Lung microvascular endothelial cell (primary cell): Measurements from ENCODE around the gene HMGB4. TPM values are rescaled to one million over a fixed set of nuclear protein-coding genes. Genes with fewer than 3 reads are reported as not detected.

Experiments used
- DNase-seq, 2 donors: peaks; one replicate each; pipeline versions ENCODE4 v3.0.0 to v3.0.0-alpha.2; 2010; ENCODE audit warnings: low read depth in 2 of 2
- total RNA-seq: library from RNA; depleted of rRNA; stranded (reverse); fragments of >200 nt; gene quantifications from 2 replicates; pipeline ENCODE4 v1.2.1, GENCODE V29; 2014

Gene HMGB4
- total RNA-seq, 1 donor from 2014 or later = not detected

- no peak for DNase-seq
Measured at GRCh38 chr1:33848205-33848937, 15.5 kb upstream of the HMGB4 start.

DNA sequence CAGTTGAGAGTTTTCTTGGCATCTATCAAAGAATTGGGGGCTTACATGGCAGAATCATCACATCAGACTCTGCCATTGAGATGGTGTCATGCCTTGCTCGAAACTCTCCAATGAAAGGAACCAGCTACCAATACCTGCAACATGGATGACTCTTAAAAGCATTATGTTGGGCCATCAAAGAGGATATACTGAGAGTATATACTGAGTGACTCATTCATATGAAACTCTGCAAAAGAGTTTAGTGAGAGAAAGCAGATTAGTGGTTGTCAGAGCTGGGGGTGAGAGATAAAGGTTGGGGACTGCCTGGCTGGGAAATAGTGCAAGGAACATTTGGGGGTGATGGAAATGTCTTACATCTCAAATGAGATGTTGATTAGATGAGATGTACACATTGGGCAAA, 14.7 kb upstream of the HMGB4 start:
- DNase-seq = no peak

DNA sequence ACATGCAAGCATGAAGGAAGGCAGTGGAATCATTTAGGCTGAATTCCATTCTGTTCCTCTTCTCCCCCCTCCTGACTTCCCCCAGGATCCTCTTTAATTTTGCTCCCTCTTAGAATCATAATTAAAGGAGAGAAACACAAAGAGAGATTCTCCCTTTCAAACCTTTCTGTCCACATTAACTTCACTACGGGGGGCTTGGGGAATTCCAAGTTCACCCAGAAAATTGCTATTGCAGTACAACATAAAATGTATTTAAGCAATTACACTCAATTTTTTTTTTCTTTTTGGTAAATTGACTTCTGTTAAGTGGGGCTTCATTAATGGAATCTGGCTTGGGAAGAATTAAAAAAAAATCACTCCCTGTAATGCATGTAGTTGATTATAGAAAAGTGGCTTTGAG, 13.4 kb upstream of the HMGB4 start:
- no peak for DNase-seq

DNA sequence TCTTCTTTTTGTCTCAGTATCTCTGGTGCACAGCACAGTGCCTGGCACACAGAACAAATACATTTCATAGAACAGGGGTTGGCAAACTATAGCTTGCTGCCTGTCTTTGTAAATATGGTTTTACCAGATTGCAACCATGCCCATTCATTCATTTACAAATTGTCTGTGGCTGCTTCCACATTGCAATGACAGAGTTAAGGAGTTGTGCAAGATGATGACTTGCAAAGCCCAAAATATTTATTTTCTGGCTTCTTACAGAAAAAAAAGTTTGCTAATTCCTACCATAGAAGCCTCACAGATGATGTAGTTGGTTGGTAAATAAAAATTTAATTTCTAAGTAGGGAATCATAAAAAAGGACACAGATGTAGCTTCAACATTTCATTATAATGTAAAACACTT, 11.2 kb upstream of the HMGB4 start:
- DNase-seq = no peak

- no peak for DNase-seq
Measured at GRCh38 chr1:33853431-33853830, 10.4 kb upstream of the HMGB4 start.

GRCh38 chr1:33854091-33854490, 9.8 kb upstream of the HMGB4 start:
- DNase-seq = no peak

DNA sequence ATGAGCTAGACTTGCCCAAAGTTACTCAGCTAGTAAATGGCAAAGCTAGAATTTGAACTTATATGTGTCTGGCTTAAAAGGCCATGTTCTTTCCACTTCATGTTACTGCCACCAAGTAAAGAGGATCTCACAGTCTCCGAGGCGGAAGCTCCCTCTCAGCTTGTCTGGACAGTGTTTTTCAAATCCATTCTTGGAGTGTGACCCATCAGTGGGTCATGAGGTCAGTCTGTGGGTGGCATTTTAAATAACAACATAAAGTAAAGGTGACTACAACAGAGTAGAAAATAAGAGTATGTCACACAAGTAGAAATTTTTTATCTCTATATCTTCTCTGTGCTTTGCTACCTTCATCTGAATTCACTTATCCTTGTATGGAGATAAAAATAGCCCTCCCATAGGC, 3.2 kb upstream of the HMGB4 start:
- DNase-seq = no peak

DNA sequence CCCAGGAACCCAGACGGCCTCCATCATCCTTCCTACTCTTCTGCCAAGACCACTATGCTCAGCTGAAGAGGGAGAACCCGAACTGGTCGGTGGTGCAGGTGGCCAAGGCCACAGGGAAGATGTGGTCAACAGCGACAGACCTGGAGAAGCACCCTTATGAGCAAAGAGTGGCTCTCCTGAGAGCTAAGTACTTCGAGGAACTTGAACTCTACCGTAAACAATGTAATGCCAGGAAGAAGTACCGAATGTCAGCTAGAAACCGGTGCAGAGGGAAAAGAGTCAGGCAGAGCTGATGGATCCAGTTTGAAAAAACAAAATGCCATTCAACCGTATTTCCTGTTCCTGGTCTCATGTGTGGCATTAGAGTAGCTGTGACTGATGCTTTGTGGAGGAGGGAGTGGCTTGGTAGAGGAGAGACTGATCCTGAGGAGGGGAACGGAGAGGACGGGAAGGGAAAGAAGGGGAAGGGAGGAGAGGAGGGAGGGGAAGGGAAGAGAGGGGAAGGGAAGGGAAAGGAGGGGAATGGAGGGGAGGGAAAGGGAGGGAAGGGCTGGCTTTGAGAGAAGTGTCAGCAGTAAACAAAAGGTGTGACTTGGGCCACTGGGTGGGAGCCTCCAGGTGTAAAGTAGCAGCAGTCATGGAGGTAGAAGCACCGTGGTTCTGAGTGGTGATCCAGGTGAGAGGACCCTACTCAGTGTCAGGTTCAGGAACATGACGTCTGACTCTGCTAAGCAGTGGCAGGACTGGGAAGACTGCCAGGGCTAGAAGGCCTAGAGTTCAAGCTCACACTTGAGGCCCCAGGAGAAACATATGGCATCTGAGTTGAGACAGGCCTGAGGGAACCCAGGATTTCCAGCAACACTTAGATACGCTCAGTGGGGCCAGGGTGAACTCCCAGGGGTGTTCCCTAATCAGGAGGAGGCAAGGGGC, 846 bp downstream of the HMGB4 start:
- no peak for DNase-seq

- DNase-seq = no peak
Measured at GRCh38 chr1:33866281-33866680, 2.4 kb downstream of the HMGB4 start.

- DNase-seq = no peak
Measured at GRCh38 chr1:33867684-33868083, 3.8 kb downstream of the HMGB4 start.

GRCh38 chr1:33872275-33872674, 8.4 kb downstream of the HMGB4 start:
- no peak for DNase-seq

- no peak for DNase-seq
Measured at GRCh38 chr1:33872683-33873082, 8.8 kb downstream of the HMGB4 start.

- no peak for DNase-seq
Measured at GRCh38 chr1:33874636-33875035, 10.8 kb downstream of the HMGB4 start.

DNA sequence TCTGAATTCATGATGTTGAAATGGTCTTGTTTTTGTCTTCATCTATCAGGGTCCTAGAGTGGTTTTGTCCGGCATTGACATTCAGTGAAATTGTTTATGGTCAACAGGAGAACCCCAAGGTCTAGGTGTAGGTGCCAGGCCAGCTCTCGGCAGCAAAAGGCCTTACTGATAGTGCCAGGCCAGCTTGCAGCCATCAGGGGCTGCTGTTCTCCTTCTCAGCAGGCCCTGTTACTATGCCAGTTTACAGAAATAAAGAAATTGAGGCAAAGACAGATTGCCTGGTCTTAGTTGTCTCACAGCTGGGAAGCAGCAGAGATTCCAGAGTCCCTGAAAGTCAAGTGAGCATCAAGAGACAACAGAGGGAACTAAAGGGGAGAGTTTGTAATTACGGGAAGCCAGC, 12.0 kb downstream of the HMGB4 start:
- DNase-seq = no peak

- DNase-seq = no peak
Measured at GRCh38 chr1:33876970-33877650, 13.2 kb downstream of the HMGB4 start.

DNA sequence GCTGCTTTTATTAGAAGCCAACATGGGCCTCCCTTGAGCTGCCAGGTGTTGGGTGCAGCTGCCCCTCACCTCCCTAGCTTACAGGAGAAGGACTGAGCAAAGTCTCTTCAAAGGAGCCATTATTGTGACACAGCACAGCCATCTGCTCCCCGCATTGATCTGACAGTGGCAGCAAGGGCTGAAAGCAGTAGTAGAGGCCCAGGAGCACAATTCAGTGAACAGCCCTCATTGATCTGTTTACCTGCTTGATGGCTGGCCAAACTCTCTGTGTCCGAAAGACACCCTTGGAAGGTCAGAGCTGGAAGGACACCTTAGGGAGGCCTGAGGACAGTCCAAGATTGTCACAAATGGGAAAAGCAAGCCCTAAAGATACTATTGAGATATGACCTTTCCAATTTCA, 14.5 kb downstream of the HMGB4 start:
- no peak for DNase-seq

GRCh38 chr1:33880305-33880704, 16.4 kb downstream of the HMGB4 start:
- DNase-seq = no peak

- DNase-seq = no peak
Measured at GRCh38 chr1:33886496-33886895, 22.6 kb downstream of the HMGB4 start.

DNA sequence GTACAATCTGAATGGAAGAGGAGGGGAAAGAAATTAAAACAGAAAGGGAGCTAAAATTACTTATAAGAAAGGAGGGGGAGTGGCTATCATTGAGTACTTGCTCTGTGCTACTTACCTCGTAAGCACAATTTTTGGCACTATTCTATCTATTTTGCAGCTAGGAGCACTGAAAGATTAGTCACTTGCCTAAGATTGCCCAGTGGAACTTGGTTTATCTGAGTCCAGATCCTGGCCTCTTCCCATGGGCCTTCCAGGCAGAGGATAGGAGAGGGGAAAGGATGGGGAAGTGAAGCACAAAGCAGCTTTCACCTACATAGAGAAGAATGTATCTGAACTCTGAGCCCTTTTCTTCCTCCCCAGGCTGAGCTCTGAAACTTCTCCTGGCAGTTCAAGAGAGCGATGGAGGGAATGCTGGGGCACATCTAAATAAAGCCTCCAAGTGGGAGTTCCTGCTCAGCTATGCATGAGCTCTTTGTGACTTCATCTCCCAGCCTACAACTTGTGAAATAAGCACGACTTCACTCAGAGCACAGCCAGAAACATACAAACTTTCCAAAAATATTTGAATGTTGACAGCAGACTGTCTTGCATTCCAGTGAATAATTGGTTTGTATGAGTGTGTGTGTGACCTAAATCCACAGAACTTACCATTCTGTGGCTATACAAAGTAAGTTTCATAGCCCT, 29.4 kb downstream of the HMGB4 start:
- no peak for DNase-seq

- no peak for DNase-seq
Measured at GRCh38 chr1:33895396-33895795, 31.5 kb downstream of the HMGB4 start.

DNA sequence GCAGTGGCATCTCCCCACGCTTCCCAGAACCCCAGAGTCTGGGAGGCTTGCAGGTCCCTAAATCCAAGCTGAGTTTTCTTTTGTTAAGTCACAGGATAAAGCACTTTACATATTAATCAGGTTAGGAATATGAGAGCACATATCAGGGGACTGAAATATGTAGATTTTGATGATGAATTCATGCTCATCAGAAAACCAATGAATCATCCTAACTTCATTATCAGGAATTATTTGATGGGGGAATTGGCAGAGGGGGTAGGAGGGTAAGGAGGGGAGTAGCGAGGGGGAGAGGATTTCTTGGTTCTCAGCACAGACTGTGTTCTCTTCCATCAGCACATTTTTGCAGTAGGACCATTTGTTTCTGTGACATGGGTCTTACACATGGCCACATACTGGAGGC, 32.1 kb downstream of the HMGB4 start:
- no peak for DNase-seq
